ENCODE measurements around the gene TTBK1. TPM values are rescaled to one million over a fixed set of nuclear protein-coding genes. Genes with fewer than 3 reads are reported as not detected.

Gene TTBK1
- total and polyA plus RNA-seq, 10 of the 15 experiments (the other 5 are each of a cell fraction or from before 2014, with no cell fraction given), result 0.05 to 0.27 TPM; not detected in 8

DNA sequence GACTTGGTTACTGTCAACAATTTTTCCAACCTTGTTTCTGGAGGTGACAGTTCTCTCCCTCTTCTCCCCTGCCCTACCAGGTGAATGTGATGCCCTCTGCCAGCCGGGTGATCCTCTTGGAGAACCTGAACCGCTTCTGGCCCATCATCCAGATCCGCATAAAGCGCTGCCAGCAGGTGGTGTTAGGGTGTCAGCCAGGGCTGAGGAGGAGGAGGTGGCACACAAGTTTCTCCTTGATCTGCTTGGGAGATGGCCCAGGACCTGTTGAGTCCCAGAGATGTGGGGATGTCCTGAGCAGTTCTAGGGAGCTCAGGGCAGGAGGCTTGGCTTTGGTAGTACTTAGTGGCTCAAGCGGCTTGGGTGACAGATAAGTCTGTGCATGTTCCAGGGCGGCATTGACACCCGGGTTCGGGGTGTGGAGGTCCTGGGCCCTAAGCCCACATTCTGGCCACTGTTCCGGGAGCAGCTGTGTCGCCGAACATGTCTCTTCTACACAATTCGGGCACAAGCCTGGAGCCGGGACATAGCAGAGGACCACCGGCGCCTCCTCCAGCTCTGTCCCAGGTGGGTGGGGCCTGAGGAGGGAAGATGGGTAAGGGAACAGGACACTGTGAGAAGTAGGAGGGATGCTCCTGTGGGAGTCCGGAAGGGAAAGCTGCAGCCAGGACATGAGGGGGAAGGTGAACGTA lies 40.1 kb upstream of the TTBK1 start:
- H3K36me3 ChIP-seq (ENCODE audit: control insufficient read depth in 2 of 2, insufficient read depth in 2 of 2, low read length in 1 of 2), result peaks cover 0 to 5% of the 10 kb centered on the region in 2 experiments; a peak in 1 of 4 replicates
- ChIA-PET SMC1A (ENCODE audit: uncharacterized antibody, unreplicated experiment) (no interaction called here), CTCF (no interaction called here), POLR2A (interaction anchor here (0.6 kb wide), 1 partner anchor 134 kb away, joined by 3 read pairs; no protein-coding TSS in a partner anchor), RAD21 (ENCODE audit: unreplicated experiment) (no interaction called here)
- no peaks in the 10 kb centered on the region for H3K4me1 ChIP-seq (ENCODE audit: control insufficient read depth, insufficient read depth, low read length)
- ATAC-seq (no peak), FAIRE-seq (no peak), DNase-seq (ENCODE audit: low read depth, low spot score) (no peak)
- WGBS (ENCODE audit: insufficient coverage, insufficient replicate concordance, low lambda C conversion rate, missing lambda C conversion rate), result 90% methylated on average over 17 of the region's 17 CpGs
- no peak overlapping the region for H3K27ac ChIP-seq (ENCODE audit: control insufficient read depth, insufficient read depth)
- H3K27me3 ChIP-seq (replicated peaks in 1 of 2; ENCODE audit: control insufficient read depth in 2 of 2, insufficient read depth in 2 of 2, low read length in 1 of 2), result no peaks in the 10 kb centered on the region
- no peak overlapping the region for H3K4me3 ChIP-seq
- no peak overlapping the region for H3K4me2 ChIP-seq (ENCODE audit: control insufficient read depth, insufficient read depth)
- TF ChIP-seq, protein P1, sequence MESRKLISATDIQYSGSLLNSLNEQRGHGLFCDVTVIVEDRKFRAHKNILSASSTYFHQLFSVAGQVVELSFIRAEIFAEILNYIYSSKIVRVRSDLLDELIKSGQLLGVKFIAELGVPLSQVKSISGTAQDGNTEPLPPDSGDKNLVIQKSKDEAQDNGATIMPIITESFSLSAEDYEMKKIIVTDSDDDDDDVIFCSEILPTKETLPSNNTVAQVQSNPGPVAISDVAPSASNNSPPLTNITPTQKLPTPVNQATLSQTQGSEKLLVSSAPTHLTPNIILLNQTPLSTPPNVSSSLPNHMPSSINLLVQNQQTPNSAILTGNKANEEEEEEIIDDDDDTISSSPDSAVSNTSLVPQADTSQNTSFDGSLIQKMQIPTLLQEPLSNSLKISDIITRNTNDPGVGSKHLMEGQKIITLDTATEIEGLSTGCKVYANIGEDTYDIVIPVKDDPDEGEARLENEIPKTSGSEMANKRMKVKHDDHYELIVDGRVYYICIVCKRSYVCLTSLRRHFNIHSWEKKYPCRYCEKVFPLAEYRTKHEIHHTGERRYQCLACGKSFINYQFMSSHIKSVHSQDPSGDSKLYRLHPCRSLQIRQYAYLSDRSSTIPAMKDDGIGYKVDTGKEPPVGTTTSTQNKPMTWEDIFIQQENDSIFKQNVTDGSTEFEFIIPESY (IDR thresholded peaks at IDR 0.05), result peak; percentile 74; the same call in 1 of the 2 replicates
- TF ChIP-seq, protein P2, sequence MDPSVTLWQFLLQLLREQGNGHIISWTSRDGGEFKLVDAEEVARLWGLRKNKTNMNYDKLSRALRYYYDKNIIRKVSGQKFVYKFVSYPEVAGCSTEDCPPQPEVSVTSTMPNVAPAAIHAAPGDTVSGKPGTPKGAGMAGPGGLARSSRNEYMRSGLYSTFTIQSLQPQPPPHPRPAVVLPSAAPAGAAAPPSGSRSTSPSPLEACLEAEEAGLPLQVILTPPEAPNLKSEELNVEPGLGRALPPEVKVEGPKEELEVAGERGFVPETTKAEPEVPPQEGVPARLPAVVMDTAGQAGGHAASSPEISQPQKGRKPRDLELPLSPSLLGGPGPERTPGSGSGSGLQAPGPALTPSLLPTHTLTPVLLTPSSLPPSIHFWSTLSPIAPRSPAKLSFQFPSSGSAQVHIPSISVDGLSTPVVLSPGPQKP (IDR thresholded peaks at IDR 0.05; ENCODE audit: low read depth, low read length), result no peak
- H3K9me3 ChIP-seq (replicated peaks; ENCODE audit: control insufficient read depth, insufficient read depth, low read length), result no peaks in the 10 kb centered on the region
- no peaks in the 10 kb centered on the region for H3K79me2 ChIP-seq (ENCODE audit: control insufficient read depth, insufficient read depth, low read length)
- no peak overlapping the region for H2AFZ ChIP-seq (ENCODE audit: control insufficient read depth, low read depth, low read length)
- H3K9ac ChIP-seq (ENCODE audit: control insufficient read depth, insufficient read depth, low read length), result no peak overlapping the region
- intact Hi-C loops (cut with micrococcal nuclease; ENCODE audit: unreplicated experiment), result no loop called here
- in situ Hi-C loops (cut with MboI), result no loop called here
- no TSS peak for BruUV-seq (replicated peaks)
- no peaks in the 10 kb centered on the region for H4K20me1 ChIP-seq (ENCODE audit: control insufficient read depth, insufficient read depth)

DNA sequence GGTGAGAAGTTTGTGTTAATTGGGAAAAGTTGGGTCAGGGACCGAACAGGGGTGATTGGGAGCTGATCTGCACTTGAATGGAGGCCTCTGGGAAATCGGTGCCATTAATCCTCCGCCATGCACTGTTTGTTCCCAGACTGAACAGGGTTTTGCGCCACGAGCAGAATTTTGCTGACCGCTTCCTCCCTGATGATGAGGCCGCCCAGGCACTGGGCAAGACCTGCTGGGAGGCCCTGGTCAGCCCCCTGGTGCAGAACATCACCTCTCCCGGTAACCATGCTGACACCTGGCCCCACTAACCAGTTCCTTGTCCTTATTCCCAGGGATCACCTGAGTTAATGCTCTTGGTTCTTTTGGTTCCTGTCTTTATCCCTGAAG lies 39.6 kb upstream of the TTBK1 start:
- Histone ChIP-seq H3K27ac (ENCODE audit: control insufficient read depth, insufficient read depth) (no peak overlapping the region), H2AFZ (ENCODE audit: control insufficient read depth, low read depth, low read length) (no peak overlapping the region), H3K36me3 (ENCODE audit: control insufficient read depth in 2 of 2, insufficient read depth in 2 of 2, low read length in 1 of 2) (peaks cover 0 to 5% of the 10 kb centered on the region in 2 experiments; a peak in 1 of 4 replicates), H4K20me1 (ENCODE audit: control insufficient read depth, insufficient read depth) (no peaks in the 10 kb centered on the region), H3K4me1 (ENCODE audit: control insufficient read depth, insufficient read depth, low read length) (no peaks in the 10 kb centered on the region), H3K4me2 (ENCODE audit: control insufficient read depth, insufficient read depth) (no peak overlapping the region), H3K79me2 (ENCODE audit: control insufficient read depth, insufficient read depth, low read length) (no peaks in the 10 kb centered on the region), H3K4me3 (no peak overlapping the region), H3K9me3 (replicated peaks; ENCODE audit: control insufficient read depth, insufficient read depth, low read length) (no peaks in the 10 kb centered on the region), H3K9ac (ENCODE audit: control insufficient read depth, insufficient read depth, low read length) (no peak overlapping the region), H3K27me3 (replicated peaks in 1 of 2; ENCODE audit: control insufficient read depth in 2 of 2, insufficient read depth in 2 of 2, low read length in 1 of 2) (no peaks in the 10 kb centered on the region)
- ChIA-PET CTCF (no interaction called here), SMC1A (ENCODE audit: uncharacterized antibody, unreplicated experiment) (no interaction called here), RAD21 (ENCODE audit: unreplicated experiment) (no interaction called here), POLR2A (no interaction called here)
- BruUV-seq (replicated peaks), result no TSS peak
- in situ Hi-C loops (cut with MboI), result no loop called here
- WGBS (ENCODE audit: insufficient coverage, insufficient replicate concordance, low lambda C conversion rate, missing lambda C conversion rate), result 91% methylated on average over 8 of the region's 8 CpGs
- ATAC-seq, result no peak
- DNase-seq (ENCODE audit: low read depth, low spot score), result no peak
- intact Hi-C loops (cut with micrococcal nuclease; ENCODE audit: unreplicated experiment), result no loop called here
- no peak for FAIRE-seq
- TF ChIP-seq EED (IDR thresholded peaks at IDR 0.05; ENCODE audit: low read depth), result no peak
- no peak for TF ChIP-seq GABPA (IDR thresholded peaks at IDR 0.05; ENCODE audit: low read depth)
- TF ChIP-seq TCF3 (IDR thresholded peaks at IDR 0.05; ENCODE audit: borderline replicate concordance, insufficient read depth, low read depth, low read length), result no peak
- TF ChIP-seq SRF (IDR thresholded peaks at IDR 0.05; ENCODE audit: low read depth in 2 of 2, low read length in 2 of 2), result no peak
- TF ChIP-seq, protein P3, sequence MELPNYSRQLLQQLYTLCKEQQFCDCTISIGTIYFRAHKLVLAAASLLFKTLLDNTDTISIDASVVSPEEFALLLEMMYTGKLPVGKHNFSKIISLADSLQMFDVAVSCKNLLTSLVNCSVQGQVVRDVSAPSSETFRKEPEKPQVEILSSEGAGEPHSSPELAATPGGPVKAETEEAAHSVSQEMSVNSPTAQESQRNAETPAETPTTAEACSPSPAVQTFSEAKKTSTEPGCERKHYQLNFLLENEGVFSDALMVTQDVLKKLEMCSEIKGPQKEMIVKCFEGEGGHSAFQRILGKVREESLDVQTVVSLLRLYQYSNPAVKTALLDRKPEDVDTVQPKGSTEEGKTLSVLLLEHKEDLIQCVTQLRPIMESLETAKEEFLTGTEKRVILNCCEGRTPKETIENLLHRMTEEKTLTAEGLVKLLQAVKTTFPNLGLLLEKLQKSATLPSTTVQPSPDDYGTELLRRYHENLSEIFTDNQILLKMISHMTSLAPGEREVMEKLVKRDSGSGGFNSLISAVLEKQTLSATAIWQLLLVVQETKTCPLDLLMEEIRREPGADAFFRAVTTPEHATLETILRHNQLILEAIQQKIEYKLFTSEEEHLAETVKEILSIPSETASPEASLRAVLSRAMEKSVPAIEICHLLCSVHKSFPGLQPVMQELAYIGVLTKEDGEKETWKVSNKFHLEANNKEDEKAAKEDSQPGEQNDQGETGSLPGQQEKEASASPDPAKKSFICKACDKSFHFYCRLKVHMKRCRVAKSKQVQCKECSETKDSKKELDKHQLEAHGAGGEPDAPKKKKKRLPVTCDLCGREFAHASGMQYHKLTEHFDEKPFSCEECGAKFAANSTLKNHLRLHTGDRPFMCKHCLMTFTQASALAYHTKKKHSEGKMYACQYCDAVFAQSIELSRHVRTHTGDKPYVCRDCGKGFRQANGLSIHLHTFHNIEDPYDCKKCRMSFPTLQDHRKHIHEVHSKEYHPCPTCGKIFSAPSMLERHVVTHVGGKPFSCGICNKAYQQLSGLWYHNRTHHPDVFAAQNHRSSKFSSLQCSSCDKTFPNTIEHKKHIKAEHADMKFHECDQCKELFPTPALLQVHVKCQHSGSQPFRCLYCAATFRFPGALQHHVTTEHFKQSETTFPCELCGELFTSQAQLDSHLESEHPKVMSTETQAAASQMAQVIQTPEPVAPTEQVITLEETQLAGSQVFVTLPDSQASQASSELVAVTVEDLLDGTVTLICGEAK (IDR thresholded peaks at IDR 0.05; ENCODE audit: borderline replicate concordance), result no peak

All from GM12878 (cell line).